Thoracic aorta (tissue), 2 donors: ENCODE data around the gene LSG1. TPM values are rescaled to one million over a fixed set of nuclear protein-coding genes. Genes with fewer than 3 reads are reported as not detected.

Experiments
- ATAC-seq: fragments of 150-250 bp; one replicate; pipeline ENCODE4 v1.8.0; 2017; ENCODE audit warnings: low read depth; ENCODE audit not compliant: insufficient number of reproducible peaks, low FRiP score
- DNase-seq: peaks from one replicate; pipeline ENCODE4 v3.0.0-alpha.2; 2020; ENCODE audit warnings: low spot score
- H3K27ac ChIP-seq, 2 donors: fragments of 200-600 bp; sonication (generic); 1 replicate in 1 of 2; 2 replicates in 1 of 2; pipeline ENCODE4 v1.5.1; 2016; ENCODE audit warnings: mild to moderate bottlenecking in 2 of 2, moderate library complexity in 2 of 2
- H3K27me3 ChIP-seq: fragments of 200-600 bp; sonication (generic); replicated peaks from 2 replicates; pipeline ENCODE4 v1.6.0; 2016; ENCODE audit warnings: mild to moderate bottlenecking; ENCODE audit not compliant: insufficient read depth
- H3K36me3 ChIP-seq: fragments of 200-600 bp; sonication (generic); one replicate; pipeline ENCODE4 v1.5.1; 2016
- H3K4me1 ChIP-seq, 2 donors: fragments of 200-600 bp; sonication (generic); 1 replicate in 1 of 2; 2 replicates in 1 of 2; pipeline versions ENCODE4 v1.5.1 to v1.6.0; 2016; ENCODE audit warnings: low read depth in 2 of 2, mild to moderate bottlenecking in 1 of 2; ENCODE audit not compliant: control insufficient read depth in 1 of 2
- H3K4me3 ChIP-seq: fragments of 200-600 bp; sonication (generic); 2 replicates; pipeline ENCODE4 v1.5.1; 2016; ENCODE audit warnings: mild to moderate bottlenecking
- H3K9me3 ChIP-seq: fragments of 200-600 bp; sonication (generic); 2 replicates; pipeline ENCODE4 v1.5.1; 2016
- CTCF ChIP-seq: fragments of 200-600 bp; sonication (generic); IDR thresholded peaks from one replicate; pipeline ENCODE4 v1.5.1; 2019; ENCODE audit warnings: antibody characterized with exemption
- total RNA-seq, 2 donors: library from RNA; depleted of rRNA; stranded (reverse); fragments of >200 nt; gene quantifications; one replicate each; pipeline versions ENCODE4 v1.1.0 to v1.2.3, GENCODE V29; 2016

Gene LSG1
- total RNA-seq, 2 donors from 2014 or later: 19.4 to 59.3 TPM

GRCh38 chr3:194705761-194706160 lies 33.8 kb upstream of the LSG1 start:
- ATAC-seq: no peak
- H3K27me3 ChIP-seq: no peaks in the 10 kb centered on the region
- DNase-seq: no peak
- no peak for TF ChIP-seq CTCF
- H3K36me3 ChIP-seq: no peaks in the 10 kb centered on the region
- H3K4me3 ChIP-seq: no peak overlapping the region
- no peak overlapping the region for H3K27ac ChIP-seq
- no peaks in the 10 kb centered on the region for H3K4me1 ChIP-seq
- H3K9me3 ChIP-seq: no peaks in the 10 kb centered on the region

GRCh38 chr3:194705227-194705626 lies 33.2 kb upstream of the LSG1 start:
- ATAC-seq (no peak), DNase-seq (no peak)
- H3K4me3 ChIP-seq: no peak overlapping the region
- H3K27ac ChIP-seq: no peak overlapping the region
- no peaks in the 10 kb centered on the region for H3K4me1 ChIP-seq
- no peaks in the 10 kb centered on the region for H3K36me3 ChIP-seq
- no peaks in the 10 kb centered on the region for H3K27me3 ChIP-seq
- no peaks in the 10 kb centered on the region for H3K9me3 ChIP-seq
- no peak for TF ChIP-seq CTCF

GRCh38 chr3:194702545-194702944 lies 30.6 kb upstream of the LSG1 start:
- Histone ChIP-seq H3K9me3 (no peaks in the 10 kb centered on the region), H3K27me3 (no peaks in the 10 kb centered on the region), H3K4me1 (no peaks in the 10 kb centered on the region), H3K4me3 (no peak overlapping the region), H3K36me3 (no peaks in the 10 kb centered on the region), H3K27ac (no peak overlapping the region)
- DNase-seq: no peak
- no peak for ATAC-seq
- TF ChIP-seq CTCF: no peak

GRCh38 chr3:194696702-194697101 lies 24.7 kb upstream of the LSG1 start:
- no peaks in the 10 kb centered on the region for H3K36me3 ChIP-seq
- H3K27me3 ChIP-seq: no peaks in the 10 kb centered on the region
- DNase-seq (no peak), ATAC-seq (no peak)
- H3K4me1 ChIP-seq: peaks cover 3 to 5% of the 10 kb centered on the region in 2 donors
- no peak for TF ChIP-seq CTCF
- no peak overlapping the region for H3K4me3 ChIP-seq
- no peaks in the 10 kb centered on the region for H3K9me3 ChIP-seq
- H3K27ac ChIP-seq: no peak overlapping the region

- ATAC-seq: no peak
- TF ChIP-seq CTCF: no peak
- Histone ChIP-seq H3K36me3 (no peaks in the 10 kb centered on the region), H3K4me3 (no peak overlapping the region), H3K27ac (no peak overlapping the region), H3K9me3 (no peaks in the 10 kb centered on the region), H3K4me1 (peaks cover 19 to 35% of the 10 kb centered on the region in 2 donors), H3K27me3 (no peaks in the 10 kb centered on the region)
- DNase-seq: no peak
These were observed 19.7 kb upstream of the LSG1 start for GRCh38 chr3:194691481-194692283.
